ENCODE data around the gene CAVIN2.

The CAVIN2 gene

DNA sequence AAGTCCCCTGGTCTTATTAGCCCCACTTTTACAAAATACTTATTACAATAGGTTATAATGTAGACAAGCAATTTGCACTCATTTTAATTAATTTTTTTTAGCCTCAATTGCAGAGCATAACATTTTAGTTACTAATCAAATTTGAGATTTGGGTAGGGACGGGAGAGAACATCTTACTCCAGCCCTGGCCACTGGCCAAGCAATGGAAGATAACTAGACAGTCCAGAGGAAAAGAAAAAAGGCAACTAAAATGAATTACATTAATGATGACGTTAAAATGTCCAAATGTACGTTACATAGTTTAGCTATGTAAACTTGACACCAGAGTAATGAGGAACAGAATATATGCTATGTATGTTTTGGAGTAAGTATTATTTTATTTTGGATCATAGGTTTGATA, 11.0 kb upstream of the CAVIN2 start:
- Histone ChIP-seq H3K4me3 (no peak overlapping the region), H3K27ac (no peak overlapping the region)
- DNase-seq (ENCODE audit: low spot score), result no peak
- TF ChIP-seq, protein P1, sequence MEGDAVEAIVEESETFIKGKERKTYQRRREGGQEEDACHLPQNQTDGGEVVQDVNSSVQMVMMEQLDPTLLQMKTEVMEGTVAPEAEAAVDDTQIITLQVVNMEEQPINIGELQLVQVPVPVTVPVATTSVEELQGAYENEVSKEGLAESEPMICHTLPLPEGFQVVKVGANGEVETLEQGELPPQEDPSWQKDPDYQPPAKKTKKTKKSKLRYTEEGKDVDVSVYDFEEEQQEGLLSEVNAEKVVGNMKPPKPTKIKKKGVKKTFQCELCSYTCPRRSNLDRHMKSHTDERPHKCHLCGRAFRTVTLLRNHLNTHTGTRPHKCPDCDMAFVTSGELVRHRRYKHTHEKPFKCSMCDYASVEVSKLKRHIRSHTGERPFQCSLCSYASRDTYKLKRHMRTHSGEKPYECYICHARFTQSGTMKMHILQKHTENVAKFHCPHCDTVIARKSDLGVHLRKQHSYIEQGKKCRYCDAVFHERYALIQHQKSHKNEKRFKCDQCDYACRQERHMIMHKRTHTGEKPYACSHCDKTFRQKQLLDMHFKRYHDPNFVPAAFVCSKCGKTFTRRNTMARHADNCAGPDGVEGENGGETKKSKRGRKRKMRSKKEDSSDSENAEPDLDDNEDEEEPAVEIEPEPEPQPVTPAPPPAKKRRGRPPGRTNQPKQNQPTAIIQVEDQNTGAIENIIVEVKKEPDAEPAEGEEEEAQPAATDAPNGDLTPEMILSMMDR (IDR thresholded peaks at IDR 0.05), result no peak

DNA sequence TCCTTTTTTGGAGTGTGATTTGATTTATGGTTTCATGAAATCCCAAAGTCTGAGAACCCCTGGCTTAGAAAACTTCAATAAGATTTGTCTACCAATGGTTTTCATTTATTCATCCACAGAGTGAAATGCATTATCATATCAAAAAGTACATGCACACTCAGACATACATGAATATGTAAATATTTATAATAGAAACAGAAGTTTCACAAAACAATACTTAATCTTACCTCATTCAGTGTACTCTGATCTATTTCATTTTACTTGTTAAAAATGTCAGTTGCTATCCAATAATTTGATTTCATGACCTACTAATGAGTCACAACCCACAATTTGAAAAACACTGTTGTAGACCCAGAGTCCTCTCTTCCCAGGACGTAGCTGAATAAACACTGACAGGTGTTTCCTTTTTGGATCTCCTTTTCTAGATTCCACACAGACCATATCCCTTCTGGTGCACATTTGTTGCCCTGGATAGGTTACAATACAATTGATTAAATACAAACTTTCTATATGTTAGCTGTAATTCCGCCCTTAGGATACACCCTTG, 10.4 kb upstream of the CAVIN2 start:
- H3K27ac ChIP-seq, result no peak overlapping the region
- H3K4me3 ChIP-seq, result no peak overlapping the region
- TF ChIP-seq, protein P1 (IDR thresholded peaks at IDR 0.05), result no peak
- DNase-seq (ENCODE audit: low spot score), result no peak

DNA sequence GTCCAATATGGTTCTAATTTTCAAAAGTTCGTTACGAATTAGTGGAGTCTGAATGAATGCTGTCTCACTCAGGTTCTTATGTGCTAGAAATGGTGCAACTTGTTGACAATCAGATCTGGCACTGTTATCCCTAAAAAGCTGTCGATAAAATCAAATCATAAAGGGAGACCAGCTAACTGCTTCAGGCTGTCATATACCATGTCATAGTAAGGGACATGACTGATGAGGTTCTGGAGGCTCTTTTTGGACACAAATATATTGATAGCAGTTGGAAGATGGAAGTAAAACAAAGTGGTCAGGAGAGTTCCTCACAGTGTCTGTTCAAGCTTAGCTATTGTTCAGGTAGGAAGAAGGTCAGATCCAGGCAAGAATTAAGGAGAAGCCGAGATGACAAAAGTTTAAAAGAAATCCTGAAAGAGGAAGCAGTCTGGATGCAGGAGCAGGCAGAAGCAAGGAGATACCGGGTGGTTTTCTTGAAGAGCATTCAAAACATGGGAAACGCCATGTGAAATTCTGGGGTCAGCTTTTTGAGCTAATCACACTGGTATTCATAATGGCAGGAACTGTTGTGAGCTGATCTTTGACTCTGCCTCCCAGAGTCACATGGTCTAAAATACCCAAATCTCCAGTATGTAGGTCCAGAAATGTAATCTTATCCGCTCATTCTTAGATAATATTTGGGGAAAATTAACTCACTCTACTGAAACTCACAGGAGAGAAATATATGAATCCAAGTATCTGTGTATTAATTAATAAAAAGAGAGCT, 9.4 kb upstream of the CAVIN2 start:
- Histone ChIP-seq H3K27ac (no peak overlapping the region), H3K4me3 (no peak overlapping the region)
- TF ChIP-seq, protein P1 (IDR thresholded peaks at IDR 0.05), result no peak
- no peak for DNase-seq (ENCODE audit: low spot score)

DNA sequence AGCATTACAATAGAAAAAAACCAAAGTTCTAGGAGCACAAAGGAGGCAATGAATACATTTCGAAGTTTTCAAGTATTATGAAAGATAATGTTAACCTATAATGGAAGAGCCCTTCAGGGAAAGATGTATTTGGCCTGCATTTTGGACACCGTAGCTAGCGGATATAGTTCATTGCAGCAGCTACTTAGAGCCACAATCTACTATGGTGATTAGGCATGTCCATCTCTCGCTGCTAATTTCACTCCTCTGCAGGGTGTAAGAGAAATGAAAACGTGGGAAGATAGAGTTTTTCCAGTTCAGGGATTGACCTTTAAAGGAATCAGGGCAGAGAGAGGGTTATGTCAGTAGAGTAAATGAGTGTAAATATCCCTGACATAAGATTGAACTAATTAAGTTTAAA, 8.5 kb upstream of the CAVIN2 start:
- Histone ChIP-seq H3K27ac (no peak overlapping the region), H3K4me3 (no peak overlapping the region)
- no peak for DNase-seq (ENCODE audit: low spot score)
- TF ChIP-seq, protein P1 (IDR thresholded peaks at IDR 0.05), result no peak

DNA sequence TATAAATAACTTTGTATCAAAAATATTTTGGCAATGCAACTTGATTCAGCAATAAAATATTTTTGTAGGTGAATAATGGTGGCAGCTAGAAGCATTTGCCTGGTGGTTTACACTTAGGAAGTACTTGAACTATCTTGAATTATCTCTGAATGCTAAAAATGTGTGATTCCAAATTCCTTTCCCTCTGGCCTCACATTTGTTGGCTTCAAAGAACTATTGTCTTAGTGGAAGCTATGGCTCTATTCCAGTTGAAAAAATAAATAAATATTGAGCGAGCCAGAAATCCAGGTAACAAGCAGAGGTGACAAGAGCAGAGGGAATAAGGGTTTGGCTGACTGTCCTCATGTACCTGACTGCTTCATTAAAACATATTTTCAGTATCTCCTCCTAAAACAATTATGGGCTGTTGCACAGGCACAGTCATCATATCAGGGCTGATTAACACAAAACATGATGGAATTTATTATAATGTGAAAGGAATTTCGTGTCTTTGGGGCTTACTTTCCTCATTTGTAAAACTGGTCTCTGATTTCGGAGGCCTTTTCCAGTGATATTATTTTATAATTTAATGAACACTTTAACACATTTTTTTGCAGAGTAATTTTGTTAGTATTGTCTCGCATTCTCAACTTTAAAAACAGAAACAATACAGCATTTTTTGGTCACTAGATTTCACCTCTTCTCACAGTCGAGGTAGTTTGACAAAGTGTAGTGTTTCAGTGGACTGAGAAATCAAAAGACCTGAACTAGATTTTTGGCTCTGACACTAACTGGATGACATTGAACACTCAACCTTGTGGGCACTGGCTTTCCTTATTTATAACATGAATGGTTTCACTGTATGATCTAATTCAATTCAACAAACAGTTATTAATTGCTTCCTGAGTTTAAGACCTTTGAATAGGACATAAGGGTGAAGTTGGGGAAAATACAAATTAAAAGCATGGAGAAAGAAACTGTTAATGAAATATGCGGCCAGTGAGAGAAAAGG, 7.8 kb upstream of the CAVIN2 start:
- DNase-seq (ENCODE audit: low spot score), result no peak
- Histone ChIP-seq H3K27ac (no peak overlapping the region), H3K4me3 (no peak overlapping the region)
- TF ChIP-seq, protein P1 (IDR thresholded peaks at IDR 0.05), result no peak

DNA sequence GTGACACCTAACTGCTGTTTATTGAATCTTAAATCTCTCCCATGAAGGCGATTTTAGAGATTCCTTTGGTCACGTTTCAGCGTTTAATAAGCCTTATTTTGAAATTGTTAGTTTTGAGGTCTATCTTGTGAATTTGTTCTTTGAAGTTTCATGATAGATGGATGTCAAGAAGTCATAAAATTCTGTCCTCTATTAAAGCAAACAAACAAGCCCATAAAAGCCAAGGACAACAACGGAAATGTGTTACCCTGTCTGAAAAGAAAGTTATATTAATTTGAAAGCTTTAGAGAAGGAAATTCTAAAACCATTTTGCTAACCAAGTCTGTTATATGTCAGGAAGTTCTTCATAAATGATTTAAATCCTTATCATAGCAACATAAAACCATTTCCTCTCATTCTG, 7.0 kb upstream of the CAVIN2 start:
- Histone ChIP-seq H3K4me3 (no peak overlapping the region), H3K27ac (no peak overlapping the region)
- DNase-seq (ENCODE audit: low spot score), result no peak
- TF ChIP-seq, protein P1 (IDR thresholded peaks at IDR 0.05), result no peak

Measured in coronary artery (tissue), 2 donors.